MM.1S (cell line): ENCODE measurements around the gene GABRR1.

Experiments used
- DNase-seq: peaks from one replicate; pipeline ENCODE4 v3.0.0-alpha.2; 2015
- H2AFZ ChIP-seq: fragments of 300-600 bp; sonication (generic); 2 replicates; pipeline ENCODE4 v1.6.0; 2016; ENCODE audit warnings: antibody characterized with exemption, low read length
- H3F3A ChIP-seq: fragments of 300-600 bp; sonication (generic); 2 replicates; pipeline ENCODE4 v1.6.1; 2016; ENCODE audit warnings: mild to moderate bottlenecking, antibody characterized with exemption, low read length, moderate library complexity, mixed read lengths; ENCODE audit not compliant: insufficient read depth
- H3K27ac ChIP-seq: fragments of 300-600 bp; sonication (generic); 2 replicates; pipeline ENCODE4 v1.5.1; 2016; ENCODE audit warnings: mild to moderate bottlenecking, low read length
- H3K27me3 ChIP-seq: fragments of 300-600 bp; sonication (generic); replicated peaks from 2 replicates; pipeline ENCODE4 v1.6.0; 2016; ENCODE audit warnings: low read length; ENCODE audit not compliant: insufficient read depth
- H3K36me3 ChIP-seq: fragments of 300-600 bp; sonication (generic); replicated peaks from 2 replicates; pipeline ENCODE4 v1.6.1; 2016; ENCODE audit warnings: mild to moderate bottlenecking, low read length, mixed read lengths; ENCODE audit not compliant: insufficient read depth
- H3K4me1 ChIP-seq: fragments of 300-600 bp; sonication (generic); 2 replicates; pipeline ENCODE4 v1.6.1; 2016; ENCODE audit warnings: low read length, mixed read lengths
- H3K4me2 ChIP-seq: fragments of 300-600 bp; sonication (generic); 2 replicates; pipeline ENCODE4 v1.6.0; 2016; ENCODE audit warnings: low read depth, low read length
- H3K4me3 ChIP-seq: fragments of 300-600 bp; sonication (generic); 2 replicates; pipeline ENCODE4 v1.5.1; 2016; ENCODE audit warnings: low read length, mixed read lengths
- H3K79me2 ChIP-seq: fragments of 300-600 bp; sonication (generic); 2 replicates; pipeline ENCODE4 v1.6.1; 2016; ENCODE audit warnings: mixed run types, low read length, mixed read lengths
- H3K9ac ChIP-seq: fragments of 300-600 bp; sonication (generic); 2 replicates; pipeline ENCODE4 v1.6.1; 2016; ENCODE audit warnings: low read length, mixed read lengths
- H3K9me2 ChIP-seq: fragments of 300-600 bp; sonication (generic); replicated peaks from 2 replicates; pipeline ENCODE4 v1.6.1; 2016; ENCODE audit warnings: mild to moderate bottlenecking, low read length, mixed read lengths; ENCODE audit not compliant: insufficient read depth
- H3K9me3 ChIP-seq: fragments of 300-600 bp; sonication (generic); replicated peaks from 2 replicates; pipeline ENCODE4 v1.6.1; 2016; ENCODE audit warnings: mild to moderate bottlenecking, low read length, mixed read lengths; ENCODE audit not compliant: insufficient read depth
- H4K20me1 ChIP-seq: fragments of 300-600 bp; sonication (generic); 2 replicates; pipeline ENCODE4 v1.6.1; 2016; ENCODE audit warnings: mild to moderate bottlenecking, low read length, moderate library complexity, mixed read lengths; ENCODE audit not compliant: insufficient read depth
- CTCF ChIP-seq: fragments of 300-600 bp; sonication (generic); IDR thresholded peaks from 2 replicates; pipeline ENCODE4 v1.5.1; 2016; ENCODE audit warnings: antibody characterized with exemption, low read length, mixed read lengths
- EZH2 ChIP-seq: fragments of 300-600 bp; sonication (generic); optimal IDR thresholded peaks from 2 replicates; pipeline ENCODE3; 2017; ENCODE audit warnings: low read depth, mild to moderate bottlenecking, antibody characterized with exemption, low read length, mixed read lengths
- EZH2phosphoT487 ChIP-seq: fragments of 300-600 bp; sonication (generic); IDR thresholded peaks from 2 replicates; pipeline ENCODE4 v1.6.1; 2018; ENCODE audit warnings: antibody characterized with exemption, low read length

Gene GABRR1

GRCh38 chr6:89172131-89172530 is 45.0 kb downstream of the GABRR1 start:
- no peak overlapping the region for H3K9ac ChIP-seq
- no peaks in the 10 kb centered on the region for H3K79me2 ChIP-seq
- H3K4me1 ChIP-seq, result no peaks in the 10 kb centered on the region
- TF ChIP-seq CTCF, result no peak
- TF ChIP-seq EZH2phosphoT487, result no peak
- no peak for TF ChIP-seq EZH2
- H3K36me3 ChIP-seq, result no peaks in the 10 kb centered on the region
- no peaks in the 10 kb centered on the region for H3K27me3 ChIP-seq
- H3F3A ChIP-seq, result peaks cover 8% of the 10 kb centered on the region
- no peak overlapping the region for H3K4me3 ChIP-seq
- no peak for DNase-seq
- H2AFZ ChIP-seq, result no peak overlapping the region
- no peaks in the 10 kb centered on the region for H3K9me3 ChIP-seq
- H3K9me2 ChIP-seq, result no peaks in the 10 kb centered on the region
- H3K27ac ChIP-seq, result no peak overlapping the region
- H4K20me1 ChIP-seq, result no peaks in the 10 kb centered on the region
- no peak overlapping the region for H3K4me2 ChIP-seq

- Histone ChIP-seq H3K4me1 (no peaks in the 10 kb centered on the region), H3K27ac (no peak overlapping the region), H2AFZ (no peak overlapping the region), H3K4me2 (no peak overlapping the region), H3K9ac (no peak overlapping the region), H3K9me2 (no peaks in the 10 kb centered on the region), H3F3A (0 out of 2 replicates have a peak, but pooled peaks cover 2% of the 10 kb centered on the region), H3K9me3 (no peaks in the 10 kb centered on the region), H3K4me3 (no peak overlapping the region), H3K27me3 (no peaks in the 10 kb centered on the region), H3K79me2 (peaks cover 25% of the 10 kb centered on the region), H4K20me1 (no peaks in the 10 kb centered on the region), H3K36me3 (peaks cover 9% of the 10 kb centered on the region; the same call in 1 of the 2 replicates)
- no peak for TF ChIP-seq CTCF
- TF ChIP-seq EZH2phosphoT487, result no peak
- TF ChIP-seq EZH2, result no peak
- no peak for DNase-seq
These were observed 55.1 kb downstream of the GABRR1 start for GRCh38 chr6:89162047-89162371.

- Histone ChIP-seq H3K27me3 (no peaks in the 10 kb centered on the region), H3K9me2 (no peaks in the 10 kb centered on the region), H3K4me2 (no peak overlapping the region), H2AFZ (no peak overlapping the region), H3K27ac (no peak overlapping the region), H3F3A (0 out of 2 replicates have a peak, but pooled peaks cover under 1% of the 10 kb centered on the region), H3K9ac (no peak overlapping the region), H3K4me3 (no peak overlapping the region), H3K79me2 (peaks cover 28% of the 10 kb centered on the region), H3K36me3 (peaks cover 9% of the 10 kb centered on the region; the same call in 1 of the 2 replicates), H3K4me1 (no peaks in the 10 kb centered on the region), H4K20me1 (no peaks in the 10 kb centered on the region), H3K9me3 (no peaks in the 10 kb centered on the region)
- TF ChIP-seq CTCF, result no peak
- TF ChIP-seq EZH2, result no peak
- TF ChIP-seq EZH2phosphoT487, result no peak
- DNase-seq, result no peak
These were observed 55.7 kb downstream of the GABRR1 start for GRCh38 chr6:89161326-89162046.
